OCI-LY3 (cell line): ENCODE data around the gene MATN4.

Source experiments
- EZH2phosphoT487 ChIP-seq: fragments of 200-600 bp; shearing (Covaris generic); IDR thresholded peaks from 2 replicates; pipeline ENCODE4 v1.6.1; 2018; ENCODE audit warnings: antibody characterized with exemption, mixed run types, low read depth
- TF ChIP-seq, protein P1 (sequence below): fragments of 200-600, 300-600 bp; sonication (generic); IDR thresholded peaks from 2 replicates; pipeline ENCODE4 v1.5.1; 2014; ENCODE audit warnings: antibody characterized with exemption, low read length, low read depth

DNA sequence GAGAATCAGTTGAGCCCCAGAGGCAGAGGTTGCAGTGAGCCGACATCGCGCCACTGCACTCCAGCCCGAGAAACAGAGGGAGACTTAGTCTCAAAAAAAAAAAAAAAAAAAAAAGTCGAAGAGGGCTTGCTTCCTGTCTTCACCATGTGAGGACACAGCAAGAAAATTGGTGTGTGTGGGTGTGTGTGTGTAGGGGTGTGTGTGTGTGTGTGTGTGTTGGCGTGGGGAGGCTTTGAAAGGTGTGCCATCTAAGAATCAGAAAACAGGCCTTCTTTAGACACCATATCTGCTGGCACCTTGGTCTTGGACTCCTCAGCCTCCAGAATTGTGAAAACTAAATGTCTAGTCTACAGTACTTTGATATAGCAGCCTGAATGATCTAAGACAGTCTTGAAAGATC, 8.3 kb downstream of the MATN4 start:
- TF ChIP-seq, protein P1, sequence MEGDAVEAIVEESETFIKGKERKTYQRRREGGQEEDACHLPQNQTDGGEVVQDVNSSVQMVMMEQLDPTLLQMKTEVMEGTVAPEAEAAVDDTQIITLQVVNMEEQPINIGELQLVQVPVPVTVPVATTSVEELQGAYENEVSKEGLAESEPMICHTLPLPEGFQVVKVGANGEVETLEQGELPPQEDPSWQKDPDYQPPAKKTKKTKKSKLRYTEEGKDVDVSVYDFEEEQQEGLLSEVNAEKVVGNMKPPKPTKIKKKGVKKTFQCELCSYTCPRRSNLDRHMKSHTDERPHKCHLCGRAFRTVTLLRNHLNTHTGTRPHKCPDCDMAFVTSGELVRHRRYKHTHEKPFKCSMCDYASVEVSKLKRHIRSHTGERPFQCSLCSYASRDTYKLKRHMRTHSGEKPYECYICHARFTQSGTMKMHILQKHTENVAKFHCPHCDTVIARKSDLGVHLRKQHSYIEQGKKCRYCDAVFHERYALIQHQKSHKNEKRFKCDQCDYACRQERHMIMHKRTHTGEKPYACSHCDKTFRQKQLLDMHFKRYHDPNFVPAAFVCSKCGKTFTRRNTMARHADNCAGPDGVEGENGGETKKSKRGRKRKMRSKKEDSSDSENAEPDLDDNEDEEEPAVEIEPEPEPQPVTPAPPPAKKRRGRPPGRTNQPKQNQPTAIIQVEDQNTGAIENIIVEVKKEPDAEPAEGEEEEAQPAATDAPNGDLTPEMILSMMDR, result no peak
- TF ChIP-seq EZH2phosphoT487, result no peak
